Measurements from ENCODE around the gene NAIF1. TPM values are rescaled to one million over a fixed set of nuclear protein-coding genes. Genes with fewer than 3 reads are reported as not detected.

Gene NAIF1
- total RNA-seq, 4 donors from 2014 or later: 0.60 to 23.2 (median 14.0) TPM

- H3K4me3 ChIP-seq: no peak overlapping the region
- no peak for DNase-seq
- H3K27ac ChIP-seq: no peak overlapping the region
- intact Hi-C loops (cut with DNase I; ENCODE audit: low total_unique reads) (no loop called here), in situ Hi-C loops (cut with MboI; ENCODE audit: low pct_ligation_motif_present in 1 of 4, low pct_unique_long_range_greater_than_20kb in 1 of 4, low sequenced_read_pairs in 3 of 4) (no loop called here)
- H3K36me3 ChIP-seq: no peaks in the 10 kb centered on the region
- no peaks in the 10 kb centered on the region for H3K27me3 ChIP-seq
- WGBS, 2 donors (ENCODE audit: low coverage in 1 of 2): 93% methylated on average over 27 of the region's 28 CpGs; no CpG with 5 or more reads in 1 of the 2 donors
- no peaks in the 10 kb centered on the region for H3K9me3 ChIP-seq
- TF ChIP-seq EP300 (IDR thresholded peaks at IDR 0.05; ENCODE audit: low read depth) (no peak), POLR2AphosphoS5 (IDR thresholded peaks at IDR 0.05) (no peak), CTCF (IDR thresholded peaks at IDR 0.05) (no peak)
- H3K4me1 ChIP-seq: peaks cover 17 to 76% (median 41%) of the 10 kb centered on the region in 4 donors
These were observed 4.0 kb downstream of the NAIF1 start for GRCh38 chr9:128062846-128063831.

DNA sequence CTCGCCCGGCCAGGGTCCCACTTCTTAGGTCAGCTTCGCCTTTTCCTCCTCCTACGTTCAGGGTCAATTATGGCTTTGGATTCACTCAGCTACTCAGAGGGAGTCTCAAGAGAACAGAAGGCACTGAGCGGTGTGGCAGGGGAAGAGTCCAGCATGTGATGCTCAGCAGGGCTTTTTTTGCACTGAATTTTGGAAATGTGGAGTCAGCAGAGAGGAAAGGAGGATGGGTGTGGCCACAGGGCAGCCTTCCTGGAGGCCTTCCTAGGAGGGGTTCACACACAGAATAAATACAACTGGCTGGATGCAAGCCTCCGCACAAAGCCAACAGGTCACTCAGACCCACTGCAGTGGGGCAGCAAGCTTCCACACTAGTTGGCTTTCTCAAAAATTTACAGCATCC, 4.8 kb downstream of the NAIF1 start:
- no peaks in the 10 kb centered on the region for H3K27me3 ChIP-seq
- no peak for TF ChIP-seq CTCF (IDR thresholded peaks at IDR 0.05)
- no peak for TF ChIP-seq POLR2AphosphoS5 (IDR thresholded peaks at IDR 0.05)
- no peak for TF ChIP-seq POLR2A (IDR thresholded peaks at IDR 0.05)
- no peak for TF ChIP-seq EP300 (IDR thresholded peaks at IDR 0.05; ENCODE audit: low read depth)
- in situ Hi-C loops (cut with MboI; ENCODE audit: low pct_ligation_motif_present in 1 of 4, low pct_unique_long_range_greater_than_20kb in 1 of 4, low sequenced_read_pairs in 3 of 4) (no loop called here), intact Hi-C loops (cut with DNase I; ENCODE audit: low total_unique reads) (no loop called here)
- no peak for DNase-seq
- peaks cover 18 to 85% (median 46%) of the 10 kb centered on the region in 4 donors for H3K4me1 ChIP-seq
- 70 to 100% methylated on average over 1 to 6 of the region's 6 CpGs for WGBS, 2 donors (ENCODE audit: low coverage in 1 of 2)
- peak overlapping the region in 2 of 4 donors; percentile 69 to 79 for H3K27ac ChIP-seq
- no peaks in the 10 kb centered on the region for H3K36me3 ChIP-seq
- H3K4me3 ChIP-seq: no peak overlapping the region
- H3K9me3 ChIP-seq: no peaks in the 10 kb centered on the region

- peak overlapping the region; percentile 63 to 79 (median 66) for H3K27ac ChIP-seq
- peaks cover 21 to 87% (median 47%) of the 10 kb centered on the region in 4 donors for H3K4me1 ChIP-seq
- H3K9me3 ChIP-seq: no peaks in the 10 kb centered on the region
- no peaks in the 10 kb centered on the region for H3K36me3 ChIP-seq
- H3K27me3 ChIP-seq: no peaks in the 10 kb centered on the region
- 51 to 64% methylated on average over 7 to 13 of the region's 13 CpGs for WGBS, 2 donors (ENCODE audit: low coverage in 1 of 2)
- in situ Hi-C loops (cut with MboI; ENCODE audit: low pct_ligation_motif_present in 1 of 4, low pct_unique_long_range_greater_than_20kb in 1 of 4, low sequenced_read_pairs in 3 of 4): no loop called here
- intact Hi-C loops (cut with DNase I; ENCODE audit: low total_unique reads): no loop called here
- TF ChIP-seq POLR2A (IDR thresholded peaks at IDR 0.05): no peak
- no peak for TF ChIP-seq CTCF (IDR thresholded peaks at IDR 0.05)
- no peak for TF ChIP-seq EP300 (IDR thresholded peaks at IDR 0.05; ENCODE audit: low read depth)
- no peak for TF ChIP-seq POLR2AphosphoS5 (IDR thresholded peaks at IDR 0.05)
- no peak for DNase-seq
- H3K4me3 ChIP-seq: peak overlapping the region in 1 of 4 donors; percentile 1
These were observed 5.7 kb downstream of the NAIF1 start for GRCh38 chr9:128061275-128061960.

DNA sequence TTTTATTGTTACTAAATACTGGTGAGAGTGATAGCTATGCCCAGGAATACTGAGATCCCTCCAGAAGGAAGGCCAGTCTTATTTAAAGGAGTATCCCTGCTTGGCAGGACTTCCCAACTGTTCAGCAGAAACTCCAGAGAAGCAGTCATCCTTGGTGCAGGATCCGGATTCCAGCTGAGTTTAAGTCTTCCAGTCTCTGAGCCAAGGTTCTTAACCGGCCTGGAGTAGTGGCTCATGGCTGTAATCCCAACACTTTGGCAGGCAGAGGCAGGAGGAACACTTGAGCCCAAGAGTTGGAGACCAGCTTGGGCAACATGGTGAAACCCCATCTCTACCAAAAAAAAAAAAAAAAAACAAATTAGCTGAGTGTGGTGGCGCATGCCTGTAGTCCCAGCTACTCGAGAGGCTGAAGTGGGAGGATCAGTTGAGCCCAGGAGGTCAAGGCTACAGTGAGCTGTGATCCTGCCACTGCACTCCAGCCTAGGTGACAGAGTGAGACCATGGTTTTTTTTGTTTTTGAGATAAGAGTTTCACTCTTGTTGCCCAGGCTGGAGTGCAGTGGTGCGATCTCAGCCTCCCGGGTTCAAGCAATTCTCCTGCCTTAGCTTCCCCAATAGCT, 7.6 kb downstream of the NAIF1 start:
- Histone ChIP-seq H3K9me3 (no peaks in the 10 kb centered on the region), H3K4me1 (peaks cover 26 to 86% (median 44%) of the 10 kb centered on the region in 4 donors), H3K27ac (peak overlapping the region; percentile 34 to 79 (median 60)), H3K36me3 (no peaks in the 10 kb centered on the region), H3K4me3 (no peak overlapping the region), H3K27me3 (no peaks in the 10 kb centered on the region)
- DNase-seq: no peak
- in situ Hi-C loops (cut with MboI; ENCODE audit: low pct_ligation_motif_present in 1 of 4, low pct_unique_long_range_greater_than_20kb in 1 of 4, low sequenced_read_pairs in 3 of 4): no loop called here
- intact Hi-C loops (cut with DNase I; ENCODE audit: low total_unique reads): no loop called here
- WGBS, 2 donors (ENCODE audit: low coverage in 1 of 2): 87 to 100% methylated on average over 1 to 6 of the region's 6 CpGs
- no peak for TF ChIP-seq EP300 (IDR thresholded peaks at IDR 0.05; ENCODE audit: low read depth)
- TF ChIP-seq POLR2AphosphoS5 (IDR thresholded peaks at IDR 0.05): no peak
- TF ChIP-seq POLR2A (IDR thresholded peaks at IDR 0.05): no peak
- no peak for TF ChIP-seq CTCF (IDR thresholded peaks at IDR 0.05)

Data from transverse colon (tissue), 4 donors.